Measurements from ENCODE around the gene RIMKLA.

RIMKLA gene

DNA sequence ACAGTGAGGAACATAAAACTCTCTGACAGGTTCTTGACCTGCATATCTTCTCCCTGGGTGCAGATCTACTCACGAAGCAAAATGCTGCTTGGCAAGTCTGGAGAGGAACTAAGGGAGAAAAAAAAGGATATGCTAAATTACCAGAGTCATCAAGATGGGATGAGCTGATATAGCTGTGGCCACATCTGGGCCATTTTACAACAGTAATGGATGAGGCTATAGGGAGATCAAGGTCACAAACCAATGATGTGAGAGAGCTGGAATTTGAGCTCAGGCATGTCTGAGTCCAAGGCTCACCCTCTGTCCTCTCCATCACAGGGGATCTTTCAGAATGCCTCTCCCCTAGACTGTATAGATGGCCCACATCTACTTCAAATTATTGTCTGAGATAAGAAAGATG is 49.0 kb downstream of the RIMKLA start:
- Histone ChIP-seq H3K36me3 (ENCODE audit: insufficient read depth, low read length) (no peaks in the 10 kb centered on the region), H3K9ac (ENCODE audit: low read depth, low read length) (no peak overlapping the region), H3K9me3 (ENCODE audit: control insufficient read depth, insufficient read depth, low read length) (no peaks in the 10 kb centered on the region; the same call in 1 of the 2 replicates), H3K4me1 (ENCODE audit: insufficient read depth, low read length) (peaks cover 7% of the 10 kb centered on the region; the same call in 1 of the 2 replicates)

DNA sequence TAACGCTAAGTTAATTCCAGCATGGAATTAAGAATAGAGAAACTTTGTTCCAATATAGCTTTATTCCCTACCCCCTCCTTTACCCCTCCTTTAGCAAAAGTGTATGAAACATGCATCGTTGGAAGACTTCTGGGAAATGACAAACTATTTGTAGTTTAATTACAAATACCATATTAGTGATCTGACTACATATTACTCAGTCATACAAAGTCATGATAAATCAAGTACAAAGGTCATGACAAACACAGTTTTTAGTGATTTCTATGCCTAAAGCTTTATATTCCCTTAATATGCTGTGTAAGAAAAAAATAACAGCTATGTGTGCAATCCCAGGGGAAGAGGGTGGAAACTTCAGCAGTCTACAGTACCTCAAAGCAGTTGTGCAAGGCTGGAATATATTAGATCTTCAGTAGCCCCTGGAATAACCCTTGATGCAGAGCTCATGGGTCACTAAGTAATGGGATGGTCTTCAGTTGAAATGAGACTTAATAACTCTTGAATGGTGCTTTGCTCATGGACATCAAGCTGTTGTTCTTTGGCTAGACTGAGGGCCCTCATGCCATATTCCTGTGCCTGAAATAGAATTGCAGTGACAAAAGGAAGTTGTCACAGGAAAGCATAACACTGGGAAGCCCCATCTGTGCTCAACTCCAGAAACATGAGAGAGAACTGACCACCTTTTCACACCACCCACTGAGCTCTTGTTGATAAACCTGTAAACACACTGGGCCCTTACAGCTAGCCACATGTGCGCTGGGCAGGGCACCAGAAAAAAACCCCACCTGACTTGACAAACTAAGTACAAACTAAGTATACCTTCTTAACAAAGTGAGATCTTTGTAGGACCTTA is 49.9 kb downstream of the RIMKLA start:
- no peak overlapping the region for H3K9ac ChIP-seq (ENCODE audit: low read depth, low read length)
- no peaks in the 10 kb centered on the region for H3K36me3 ChIP-seq (ENCODE audit: insufficient read depth, low read length)
- H3K4me1 ChIP-seq (ENCODE audit: insufficient read depth, low read length), result peaks cover 7% of the 10 kb centered on the region; the same call in 1 of the 2 replicates
- no peaks in the 10 kb centered on the region; the same call in 1 of the 2 replicates for H3K9me3 ChIP-seq (ENCODE audit: control insufficient read depth, insufficient read depth, low read length)

DNA sequence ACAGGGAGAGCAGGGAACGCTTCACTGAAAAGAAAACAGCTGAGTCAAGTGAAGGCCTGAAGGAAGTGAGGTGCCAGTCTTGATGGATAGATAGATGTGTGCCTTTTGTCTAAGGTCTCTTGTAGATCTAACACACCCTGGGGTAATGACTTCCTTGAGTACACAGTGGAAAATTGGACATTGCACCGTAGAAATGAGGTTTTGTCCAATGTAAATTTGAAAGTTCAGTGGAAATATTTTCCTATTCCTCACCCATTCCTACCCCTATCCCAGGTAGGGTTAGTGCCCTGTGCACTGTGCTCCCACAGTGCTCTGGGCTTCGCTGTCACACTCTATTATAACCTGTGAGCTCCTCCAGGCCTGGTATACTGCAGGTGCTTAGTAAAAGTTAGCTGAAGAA is 50.9 kb downstream of the RIMKLA start:
- peaks cover 7% of the 10 kb centered on the region; the same call in 1 of the 2 replicates for H3K4me1 ChIP-seq (ENCODE audit: insufficient read depth, low read length)
- no peak overlapping the region for H3K9ac ChIP-seq (ENCODE audit: low read depth, low read length)
- H3K9me3 ChIP-seq (ENCODE audit: control insufficient read depth, insufficient read depth, low read length), result no peaks in the 10 kb centered on the region; the same call in 1 of the 2 replicates
- H3K36me3 ChIP-seq (ENCODE audit: insufficient read depth, low read length), result no peaks in the 10 kb centered on the region

DNA sequence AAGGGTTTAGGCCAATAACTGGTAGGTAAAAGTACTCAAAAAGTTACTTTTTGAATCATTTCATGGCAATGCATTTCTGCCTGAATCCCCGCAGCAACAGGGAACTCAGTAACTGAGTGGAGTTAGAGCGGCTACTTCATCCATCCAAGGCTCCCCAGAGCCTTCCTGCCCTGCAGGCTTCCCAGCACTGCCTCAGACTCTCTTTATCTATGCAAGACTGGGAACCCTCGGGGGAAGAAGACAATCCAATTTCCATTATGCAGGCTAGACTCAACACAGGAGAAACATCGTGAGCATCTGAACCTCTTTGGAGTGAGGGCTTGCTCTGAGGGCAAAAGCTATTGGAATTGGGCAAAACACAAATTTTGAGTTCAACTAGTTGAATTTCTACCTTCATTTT is 52.1 kb downstream of the RIMKLA start:
- no peaks in the 10 kb centered on the region; the same call in 1 of the 2 replicates for H3K9me3 ChIP-seq (ENCODE audit: control insufficient read depth, insufficient read depth, low read length)
- no peaks in the 10 kb centered on the region for H3K36me3 ChIP-seq (ENCODE audit: insufficient read depth, low read length)
- peaks cover 7% of the 10 kb centered on the region; the same call in 1 of the 2 replicates for H3K4me1 ChIP-seq (ENCODE audit: insufficient read depth, low read length)
- H3K9ac ChIP-seq (ENCODE audit: low read depth, low read length), result no peak overlapping the region

DNA sequence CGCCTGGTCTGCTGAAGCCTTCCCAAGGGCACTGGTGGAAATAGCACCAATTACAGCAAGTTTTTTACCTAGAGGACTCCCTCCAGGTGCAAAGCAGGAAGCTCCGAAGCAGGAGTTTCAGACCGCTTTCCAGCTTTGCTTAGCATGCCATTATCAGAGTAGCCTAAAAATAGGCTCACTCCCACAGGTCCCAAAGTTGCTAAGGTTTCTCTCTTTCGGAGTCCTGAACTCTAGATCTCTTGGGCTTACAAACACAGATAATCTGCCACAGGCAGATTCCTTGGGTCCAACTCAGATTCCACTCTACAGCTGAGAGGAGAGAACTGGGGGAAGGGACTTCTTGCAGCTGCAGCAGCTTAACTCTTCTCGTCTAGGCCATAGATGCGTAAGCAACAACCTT is 52.8 kb downstream of the RIMKLA start:
- Histone ChIP-seq H3K36me3 (ENCODE audit: insufficient read depth, low read length) (no peaks in the 10 kb centered on the region), H3K9ac (ENCODE audit: low read depth, low read length) (no peak overlapping the region), H3K4me1 (ENCODE audit: insufficient read depth, low read length) (peaks cover 7% of the 10 kb centered on the region; the same call in 1 of the 2 replicates), H3K9me3 (ENCODE audit: control insufficient read depth, insufficient read depth, low read length) (no peaks in the 10 kb centered on the region; the same call in 1 of the 2 replicates)

DNA sequence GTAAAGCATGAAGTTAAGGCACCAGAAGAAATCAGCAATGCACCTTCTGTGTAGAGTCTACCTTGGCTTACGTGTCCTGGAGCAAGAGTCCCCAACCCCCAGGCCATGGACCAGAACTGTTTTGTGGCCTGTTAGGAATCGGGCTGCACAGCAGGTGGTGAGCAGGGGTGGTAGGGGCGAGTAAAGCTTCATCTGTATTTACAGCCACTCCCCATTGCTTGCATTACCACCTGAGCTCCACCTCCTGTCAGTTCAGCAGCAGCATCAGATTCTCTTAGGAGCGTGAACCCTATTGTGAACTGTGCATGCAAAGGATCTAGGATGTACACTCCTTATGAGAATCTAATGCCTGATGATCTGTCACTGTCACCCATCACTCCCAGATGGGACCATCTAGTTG is 53.7 kb downstream of the RIMKLA start:
- Histone ChIP-seq H3K36me3 (ENCODE audit: insufficient read depth, low read length) (no peaks in the 10 kb centered on the region), H3K9ac (ENCODE audit: low read depth, low read length) (no peak overlapping the region), H3K9me3 (ENCODE audit: control insufficient read depth, insufficient read depth, low read length) (no peaks in the 10 kb centered on the region), H3K4me1 (ENCODE audit: insufficient read depth, low read length) (peaks cover 7% of the 10 kb centered on the region; the same call in 1 of the 2 replicates)

DNA sequence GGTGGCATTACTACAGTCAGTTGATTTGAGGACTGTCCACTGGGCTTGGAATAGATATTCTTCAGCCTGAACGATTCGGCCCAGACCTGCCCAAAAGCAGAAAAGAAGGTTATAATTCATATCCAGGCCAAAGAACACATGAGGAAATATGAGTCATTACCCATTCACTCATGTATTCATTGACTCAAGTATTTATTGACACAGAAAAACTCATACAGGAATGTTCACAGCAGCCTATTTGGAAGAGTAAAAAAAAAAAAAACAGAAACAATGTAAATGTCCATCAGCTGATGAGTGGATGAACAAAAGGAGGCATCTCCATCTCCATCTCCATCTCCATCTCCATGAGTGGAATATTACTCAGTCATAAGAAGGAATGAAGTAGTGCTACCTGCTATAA is 59.3 kb downstream of the RIMKLA start:
- Histone ChIP-seq H3K4me1 (ENCODE audit: insufficient read depth, low read length) (no peaks in the 10 kb centered on the region), H3K9me3 (ENCODE audit: control insufficient read depth, insufficient read depth, low read length) (no peaks in the 10 kb centered on the region), H3K36me3 (ENCODE audit: insufficient read depth, low read length) (no peaks in the 10 kb centered on the region)

DNA sequence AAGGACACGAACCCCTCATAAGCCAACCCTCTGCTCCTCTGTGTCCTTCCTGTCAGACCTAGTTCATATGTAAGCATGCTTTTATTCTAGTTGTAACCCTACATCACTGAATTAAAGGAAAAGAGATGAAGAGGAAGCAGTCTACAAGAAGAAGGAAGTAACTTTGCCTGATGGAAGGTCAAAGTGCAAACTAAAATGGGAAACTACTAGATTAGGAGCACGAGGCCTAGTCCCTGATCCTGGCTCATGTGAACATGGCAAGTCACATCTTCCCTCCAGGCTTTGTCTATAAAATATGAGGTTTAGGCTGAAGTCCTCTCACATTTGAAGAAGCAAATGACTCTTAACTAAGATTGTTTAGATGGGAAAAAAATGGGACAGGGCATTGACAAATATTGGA is 62.1 kb downstream of the RIMKLA start:
- Histone ChIP-seq H3K9ac (ENCODE audit: low read depth, low read length) (no peak overlapping the region), H3K9me3 (ENCODE audit: control insufficient read depth, insufficient read depth, low read length) (no peaks in the 10 kb centered on the region), H3K4me1 (ENCODE audit: insufficient read depth, low read length) (no peaks in the 10 kb centered on the region), H3K36me3 (ENCODE audit: insufficient read depth, low read length) (no peaks in the 10 kb centered on the region)

More for the DNA sequence above, 59.3 kb downstream of the RIMKLA start:
- H3K9ac ChIP-seq (ENCODE audit: low read depth, low read length), result no peak overlapping the region

DNA sequence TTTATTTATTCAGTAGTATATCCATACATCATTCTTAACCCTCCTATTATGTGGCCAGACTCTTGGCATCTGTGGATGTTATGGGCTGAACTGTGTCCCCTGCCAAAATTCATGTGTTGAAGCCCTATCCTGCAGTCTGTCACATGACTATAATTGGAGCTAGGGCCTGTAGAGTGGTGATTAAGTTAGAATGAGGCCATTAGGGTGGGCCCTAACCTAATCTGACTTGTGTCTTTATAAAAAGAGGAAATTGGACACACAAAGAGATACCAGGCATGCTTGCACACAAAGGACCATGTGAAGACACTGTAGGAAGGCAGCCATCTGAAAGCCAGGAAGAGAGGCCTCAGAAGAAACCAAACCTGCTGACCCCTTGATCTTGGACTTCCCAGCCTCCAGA is 68.7 kb downstream of the RIMKLA start:
- no peaks in the 10 kb centered on the region for H3K4me1 ChIP-seq (ENCODE audit: insufficient read depth, low read length)
- no peaks in the 10 kb centered on the region for H3K36me3 ChIP-seq (ENCODE audit: insufficient read depth, low read length)
- no peak overlapping the region for H3K9ac ChIP-seq (ENCODE audit: low read depth, low read length)
- no peaks in the 10 kb centered on the region for H3K9me3 ChIP-seq (ENCODE audit: control insufficient read depth, insufficient read depth, low read length)

DNA sequence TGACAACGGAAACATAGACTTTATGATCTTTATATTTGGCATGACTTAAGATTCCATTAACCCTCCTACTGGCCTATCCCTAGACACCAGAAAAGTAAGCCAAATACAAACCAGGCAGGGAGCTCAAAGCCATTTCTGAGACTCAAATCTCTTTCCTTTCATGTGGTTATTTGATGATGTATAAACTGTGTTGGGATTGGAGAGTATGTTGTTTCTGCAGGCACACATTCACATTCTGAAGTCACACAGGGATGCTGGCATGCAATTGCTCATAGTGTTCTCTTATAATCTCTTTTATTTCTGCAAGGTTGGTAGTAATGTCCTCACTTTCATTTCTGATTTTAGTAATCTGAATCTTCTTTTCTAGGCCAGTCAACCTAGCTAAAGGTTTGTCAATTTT is 69.5 kb downstream of the RIMKLA start:
- no peaks in the 10 kb centered on the region for H3K4me1 ChIP-seq (ENCODE audit: insufficient read depth, low read length)
- H3K9ac ChIP-seq (ENCODE audit: low read depth, low read length), result no peak overlapping the region
- H3K36me3 ChIP-seq (ENCODE audit: insufficient read depth, low read length), result no peaks in the 10 kb centered on the region
- no peaks in the 10 kb centered on the region for H3K9me3 ChIP-seq (ENCODE audit: control insufficient read depth, insufficient read depth, low read length)

DNA sequence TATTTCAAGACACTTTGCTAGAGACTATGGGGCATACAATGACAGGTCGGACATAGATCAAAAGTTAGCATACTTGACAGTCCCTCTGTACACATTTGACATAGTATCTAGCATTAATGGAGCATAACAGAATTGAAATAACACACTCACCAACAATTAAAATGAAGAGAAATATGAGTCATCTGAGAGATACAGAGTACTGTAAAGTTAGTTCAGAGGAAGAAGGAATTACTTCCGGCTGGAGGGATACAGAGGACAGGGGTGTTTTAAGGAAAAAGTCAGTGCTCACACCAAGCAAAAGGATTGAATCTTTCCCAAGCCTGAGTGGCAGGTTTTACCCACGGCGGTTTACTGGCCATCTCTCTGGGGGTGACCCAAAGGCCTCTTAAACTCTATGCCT is 72.8 kb downstream of the RIMKLA start:
- H3K36me3 ChIP-seq (ENCODE audit: insufficient read depth, low read length), result no peaks in the 10 kb centered on the region
- no peaks in the 10 kb centered on the region for H3K4me1 ChIP-seq (ENCODE audit: insufficient read depth, low read length)
- no peaks in the 10 kb centered on the region for H3K9me3 ChIP-seq (ENCODE audit: control insufficient read depth, insufficient read depth, low read length)

DNA sequence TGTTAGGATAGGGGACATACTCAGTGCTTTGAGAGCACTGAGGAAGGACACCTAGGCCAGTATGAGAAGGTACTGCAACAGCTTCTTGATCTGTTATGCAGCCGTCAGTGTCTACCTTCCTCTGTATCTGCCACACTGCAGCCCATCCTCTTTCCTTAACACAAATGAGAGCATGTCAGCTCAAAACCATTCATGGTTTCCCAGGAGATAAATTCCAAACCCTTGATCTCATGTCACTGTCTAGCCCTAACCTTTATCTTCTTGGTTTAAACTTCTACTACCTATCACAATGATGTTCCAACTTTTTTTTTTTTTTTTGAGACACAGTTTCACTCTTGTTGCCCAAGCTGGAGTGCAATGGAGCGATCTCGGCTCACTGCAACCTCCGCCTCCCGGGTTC is 73.8 kb downstream of the RIMKLA start:
- Histone ChIP-seq H3K36me3 (ENCODE audit: insufficient read depth, low read length) (peaks cover 1% of the 10 kb centered on the region; the same call in 1 of the 2 replicates), H3K9me3 (ENCODE audit: control insufficient read depth, insufficient read depth, low read length) (no peaks in the 10 kb centered on the region), H3K4me1 (ENCODE audit: insufficient read depth, low read length) (no peaks in the 10 kb centered on the region), H3K9ac (ENCODE audit: low read depth, low read length) (no peak overlapping the region)

More for the DNA sequence above, 72.8 kb downstream of the RIMKLA start:
- H3K9ac ChIP-seq (ENCODE audit: low read depth, low read length), result no peak overlapping the region

DNA sequence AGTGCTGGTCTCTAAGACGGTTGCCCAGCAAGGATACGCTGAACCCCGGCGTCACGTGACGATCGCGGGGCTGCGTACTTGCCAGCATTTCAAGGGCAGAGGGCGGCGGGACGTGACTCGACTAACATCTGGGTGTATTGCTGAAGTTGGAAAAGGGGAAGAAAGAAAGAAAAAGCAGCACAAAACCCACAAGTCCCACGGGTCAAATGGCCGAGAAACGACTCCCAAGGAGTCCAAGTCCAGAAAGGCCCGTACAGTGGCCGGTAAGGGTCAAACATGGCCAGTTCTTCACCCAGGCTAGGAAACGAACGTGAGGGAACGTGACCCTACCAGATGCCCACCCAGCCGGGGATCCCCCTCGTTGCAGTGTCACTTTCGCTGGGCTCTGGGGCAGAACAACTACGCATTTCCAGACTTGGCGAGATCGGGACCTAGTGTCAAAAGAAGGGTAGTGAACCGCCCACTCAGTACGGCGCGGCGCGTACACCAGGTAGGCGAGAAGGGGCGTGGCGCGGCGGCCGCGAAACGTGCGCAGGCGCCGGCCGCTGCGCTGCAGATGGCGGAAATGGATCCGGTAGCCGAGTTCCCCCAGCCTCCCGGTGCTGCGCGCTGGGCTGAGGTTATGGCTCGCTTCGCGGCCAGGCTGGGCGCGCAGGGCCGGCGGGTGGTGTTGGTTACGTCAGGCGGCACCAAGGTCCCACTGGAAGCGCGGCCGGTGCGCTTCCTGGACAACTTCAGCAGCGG is 75.6 kb downstream of the RIMKLA start, which contains the start of the genes PPCS and ZMYND12:
TSS of gene PPCS (plus strand) at position 534 of the 744 bp plus-strand sequence. CDS start at position 557, 23 bp downstream.
TSS of gene ZMYND12 (minus strand) at position 13 of the 744 bp plus-strand sequence. CDS start 25 bp downstream, outside the sequence.
- H3K9me3 ChIP-seq (ENCODE audit: control insufficient read depth, insufficient read depth, low read length), result no peaks in the 10 kb centered on the region
- H3K36me3 ChIP-seq (ENCODE audit: insufficient read depth, low read length), result peaks cover 6% of the 10 kb centered on the region; the same call in 1 of the 2 replicates
- no peaks in the 10 kb centered on the region for H3K4me1 ChIP-seq (ENCODE audit: insufficient read depth, low read length)
- peak within 1 kb of the TSS; percentile 60 for H3K9ac ChIP-seq (ENCODE audit: low read depth, low read length)

DNA sequence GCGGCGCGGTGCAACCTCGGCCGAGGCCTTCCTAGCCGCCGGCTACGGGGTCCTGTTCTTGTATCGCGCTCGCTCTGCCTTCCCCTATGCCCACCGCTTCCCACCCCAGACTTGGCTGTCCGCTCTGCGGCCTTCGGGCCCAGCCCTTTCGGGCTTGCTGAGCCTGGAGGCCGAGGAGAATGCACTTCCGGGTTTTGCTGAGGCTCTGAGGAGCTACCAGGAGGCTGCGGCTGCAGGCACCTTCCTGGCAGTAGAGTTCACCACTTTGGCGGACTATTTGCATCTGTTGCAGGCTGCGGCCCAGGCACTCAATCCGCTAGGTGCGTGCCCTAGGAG is 76.1 kb downstream of the RIMKLA start:
- H3K36me3 ChIP-seq (ENCODE audit: insufficient read depth, low read length), result peaks cover 6% of the 10 kb centered on the region; the same call in 1 of the 2 replicates
- peak overlapping the region; percentile 60 for H3K9ac ChIP-seq (ENCODE audit: low read depth, low read length)
- no peaks in the 10 kb centered on the region for H3K9me3 ChIP-seq (ENCODE audit: control insufficient read depth, insufficient read depth, low read length)
- H3K4me1 ChIP-seq (ENCODE audit: insufficient read depth, low read length), result no peaks in the 10 kb centered on the region

All from ES-I3 (cell line).